Measurements from ENCODE around the gene TSPAN18.

TSPAN18 gene

GRCh38 chr11:44726283-44727113, at the start of gene TSPAN18:
Gene TSPAN18 (plus strand): TSS chr11:44726962. CDS start chr11:44906417, 179,455 bp downstream.
- no peak for DNase-seq

GRCh38 chr11:44680982-44681597, 45.7 kb upstream of the TSPAN18 start:
- DNase-seq, result no peak

- no peak for DNase-seq
Measured at GRCh38 chr11:44681698-44682097, 45.1 kb upstream of the TSPAN18 start.

GRCh38 chr11:44684859-44685281, 41.9 kb upstream of the TSPAN18 start:
- no peak for DNase-seq

DNA sequence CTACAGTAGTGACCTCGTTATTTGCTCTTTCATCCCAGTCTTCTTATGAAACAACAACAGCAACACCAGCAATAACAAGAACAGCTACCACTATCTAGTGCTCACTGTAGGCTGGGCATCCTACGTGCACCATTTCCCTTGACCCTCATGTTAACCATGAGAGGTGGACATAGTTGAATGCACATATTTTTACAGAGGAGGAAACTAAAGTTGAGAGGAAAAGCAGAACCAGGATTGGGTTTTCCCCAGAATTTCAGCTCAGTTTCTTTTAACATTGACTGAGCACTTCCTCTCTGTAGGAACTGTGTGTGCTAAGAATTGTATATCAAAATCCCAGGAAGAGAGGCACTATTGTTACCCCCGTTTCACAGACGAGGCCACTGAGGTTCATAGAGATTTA, 39.4 kb upstream of the TSPAN18 start:
- DNase-seq, result no peak

DNA sequence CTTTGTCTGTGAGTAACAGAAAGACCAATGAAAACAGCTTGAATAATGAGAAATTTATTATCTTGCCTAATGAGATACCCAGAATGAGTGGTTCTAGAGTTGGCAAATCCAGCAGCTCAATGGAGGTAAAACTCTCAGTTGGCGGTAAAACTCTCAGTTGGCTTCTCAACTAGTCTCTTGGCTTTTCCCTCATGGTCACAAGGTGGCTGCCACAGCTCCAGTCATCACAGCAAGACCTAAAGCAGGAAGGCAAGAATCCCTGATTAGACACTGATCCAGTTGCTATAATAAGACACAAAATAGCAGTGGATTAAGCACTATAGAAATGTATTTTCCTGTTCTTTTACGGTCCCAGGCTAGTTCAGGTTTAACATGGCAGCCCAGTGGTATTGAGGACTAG, 37.5 kb upstream of the TSPAN18 start:
- DNase-seq, result no peak

GRCh38 chr11:44690651-44691050, 36.1 kb upstream of the TSPAN18 start:
- no peak for DNase-seq

GRCh38 chr11:44692460-44692859, 34.3 kb upstream of the TSPAN18 start:
- no peak for DNase-seq

GRCh38 chr11:44693654-44694119, 33.1 kb upstream of the TSPAN18 start:
- DNase-seq, result no peak

GRCh38 chr11:44694443-44694842, 32.3 kb upstream of the TSPAN18 start:
- DNase-seq, result no peak

DNA sequence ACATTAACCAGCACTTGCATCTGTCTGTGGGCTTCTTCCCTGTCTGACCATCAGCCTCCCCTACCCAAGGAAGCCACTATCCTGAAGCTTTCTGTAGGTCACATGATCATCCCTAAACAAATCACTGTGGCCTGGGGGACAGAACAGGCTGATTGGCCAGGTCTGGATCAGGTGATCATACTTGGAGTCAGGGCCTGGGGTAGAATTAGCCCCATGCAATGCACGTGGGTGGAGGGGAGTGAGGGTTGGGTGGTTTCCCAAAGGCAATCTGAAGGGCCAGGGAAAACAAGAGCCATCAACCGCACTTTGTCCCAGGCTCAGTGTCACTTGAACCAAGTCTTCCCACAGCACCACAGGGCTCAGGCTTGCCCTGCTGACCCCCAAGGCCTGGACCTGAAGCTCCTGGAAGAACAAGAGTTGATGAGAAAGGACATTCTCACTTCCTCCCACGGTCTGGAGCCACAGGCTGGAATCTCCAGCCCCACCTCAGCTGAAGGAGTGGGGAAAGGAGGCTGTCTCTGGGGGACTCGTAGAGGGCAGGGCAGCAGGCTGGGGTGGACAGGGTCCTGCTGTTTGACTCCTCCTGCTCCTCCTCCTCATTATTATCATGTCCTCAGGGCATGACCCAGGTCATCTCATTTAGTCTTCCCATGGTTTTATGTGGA, 31.5 kb upstream of the TSPAN18 start:
- no peak for DNase-seq

- no peak for DNase-seq
Measured at GRCh38 chr11:44698252-44698912, 28.4 kb upstream of the TSPAN18 start.

- no peak for DNase-seq
Measured at GRCh38 chr11:44699497-44700408, 27.0 kb upstream of the TSPAN18 start.

- DNase-seq, result no peak
Measured at GRCh38 chr11:44701276-44701675, 25.5 kb upstream of the TSPAN18 start.

DNA sequence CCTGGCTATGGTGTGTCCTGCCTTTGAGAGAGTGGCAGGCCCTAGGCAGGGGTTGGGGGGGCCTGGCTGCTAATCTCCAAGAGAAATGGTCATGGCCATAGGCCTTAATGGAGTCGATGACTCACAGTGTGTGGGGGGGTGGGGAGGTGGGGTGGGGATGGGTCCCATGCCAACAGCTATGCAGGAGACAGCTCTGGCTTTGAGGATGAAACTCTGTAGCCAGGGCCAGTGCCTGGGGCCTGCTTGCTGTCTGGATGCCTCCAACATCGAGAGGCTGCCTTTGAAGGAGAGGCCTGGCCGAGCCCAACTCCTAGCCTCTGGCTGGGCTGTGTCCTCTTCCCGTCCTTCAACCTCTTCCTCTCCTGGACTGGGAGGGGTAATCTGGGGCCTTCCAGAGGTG, 23.9 kb upstream of the TSPAN18 start:
- DNase-seq, result no peak

- DNase-seq, result no peak
Measured at GRCh38 chr11:44707094-44707493, 19.7 kb upstream of the TSPAN18 start.

- DNase-seq, result no peak
Measured at GRCh38 chr11:44708009-44708408, 18.8 kb upstream of the TSPAN18 start.

GRCh38 chr11:44708523-44709280, 18.1 kb upstream of the TSPAN18 start:
- no peak for DNase-seq

- no peak for DNase-seq
Measured at GRCh38 chr11:44709281-44709562, 17.5 kb upstream of the TSPAN18 start.

- DNase-seq, result no peak
Measured at GRCh38 chr11:44709966-44710365, 16.8 kb upstream of the TSPAN18 start.

GRCh38 chr11:44711113-44711786, 15.5 kb upstream of the TSPAN18 start:
- DNase-seq, result no peak
